Stimulated activated naive CD8-positive, alpha-beta T cell treated with anti-CD3 and anti-CD28 coated beads, Interleukin-15, Interleukin-2, amounts not matched to agents 100 ng/mL and 50 ng/mL, for 24 hours (primary cell): ENCODE data around the gene CMIP.
A peak's percentile ranks its signal among the peaks of the same experiment; 100 is the strongest.
"Not testable (repeated sequence)": the region's sequence is repeated elsewhere in the genome, so short reads cannot be mapped to it uniquely, and the experiment has no call there.

Source experiments
- H3K27ac Mint-ChIP-seq: one replicate; pipeline ENCODE4 v1.8.0; 2021; ENCODE audit warnings: mild to moderate bottlenecking, mixed read lengths
- H3K27me3 Mint-ChIP-seq: one replicate; pipeline ENCODE4 v1.8.0; 2021; ENCODE audit warnings: mixed read lengths
- H3K36me3 Mint-ChIP-seq: one replicate; pipeline ENCODE4 v1.8.0; 2021; ENCODE audit warnings: low read depth, mixed read lengths
- H3K4me1 Mint-ChIP-seq: one replicate; pipeline ENCODE4 v1.8.0; 2021; ENCODE audit warnings: low read depth, mixed read lengths
- H3K4me3 Mint-ChIP-seq: one replicate; pipeline ENCODE4 v1.8.0; 2021; ENCODE audit warnings: mild to moderate bottlenecking, mixed read lengths
- H3K9me3 Mint-ChIP-seq: one replicate; pipeline ENCODE4 v1.8.0; 2021; ENCODE audit warnings: mixed read lengths

The CMIP gene

DNA sequence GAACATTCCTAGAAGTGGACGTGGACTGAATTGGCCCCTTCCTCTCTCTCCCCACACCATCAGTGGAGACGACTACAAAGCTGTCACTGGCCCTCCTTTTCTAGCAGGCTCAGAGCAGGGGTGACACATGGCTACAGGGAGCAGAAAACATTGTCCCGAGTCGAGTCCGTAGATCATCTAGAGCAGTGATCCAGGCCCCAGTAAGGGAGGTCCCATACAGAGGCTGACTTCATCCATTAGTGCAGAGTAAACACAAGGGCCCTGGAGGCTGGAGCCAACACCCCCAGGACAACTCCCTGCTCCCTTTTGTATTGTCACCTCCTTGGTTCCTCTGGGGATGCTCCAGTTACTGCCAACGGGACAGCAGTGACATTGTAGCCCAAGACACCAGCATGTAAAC, 130.7 kb downstream of the CMIP start:
- H3K36me3 Mint-ChIP-seq = no peaks in the 10 kb centered on the region
- H3K9me3 Mint-ChIP-seq = no peaks in the 10 kb centered on the region

GRCh38 chr16:81575834-81576233, 131.2 kb downstream of the CMIP start:
- H3K36me3 Mint-ChIP-seq = no peaks in the 10 kb centered on the region
- no peak overlapping the region for H3K27ac Mint-ChIP-seq
- no peaks in the 10 kb centered on the region for H3K4me1 Mint-ChIP-seq
- no peaks in the 10 kb centered on the region for H3K27me3 Mint-ChIP-seq
- H3K4me3 Mint-ChIP-seq = no peak overlapping the region
- no peaks in the 10 kb centered on the region for H3K9me3 Mint-ChIP-seq

More for the DNA sequence above, 130.7 kb downstream of the CMIP start:
- H3K4me1 Mint-ChIP-seq = peaks cover 2% of the 10 kb centered on the region
- no peak overlapping the region for H3K27ac Mint-ChIP-seq
- H3K4me3 Mint-ChIP-seq = no peak overlapping the region
- H3K27me3 Mint-ChIP-seq = no peaks in the 10 kb centered on the region

GRCh38 chr16:81576696-81577095, 132.1 kb downstream of the CMIP start:
- H3K4me1 Mint-ChIP-seq = no peaks in the 10 kb centered on the region
- no peaks in the 10 kb centered on the region for H3K36me3 Mint-ChIP-seq
- no peak overlapping the region for H3K27ac Mint-ChIP-seq
- no peak overlapping the region for H3K4me3 Mint-ChIP-seq
- H3K27me3 Mint-ChIP-seq = no peaks in the 10 kb centered on the region
- H3K9me3 Mint-ChIP-seq = no peaks in the 10 kb centered on the region

DNA sequence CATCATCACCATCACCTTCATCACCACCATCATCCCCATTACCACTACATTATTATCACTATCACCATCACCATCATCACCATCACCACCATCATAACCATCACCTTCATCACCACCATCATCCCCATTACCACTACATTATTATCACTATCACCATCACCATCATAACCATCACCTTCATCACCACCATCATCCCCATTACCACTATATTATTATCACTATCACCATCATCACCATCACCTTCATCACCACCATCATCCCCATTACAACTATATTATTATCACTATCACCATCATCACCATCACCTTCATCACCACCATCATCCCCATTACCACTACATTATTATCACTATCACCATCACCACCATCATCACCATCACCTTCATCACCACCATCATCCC, 132.7 kb downstream of the CMIP start:
- not testable (repeated sequence) for H3K27ac Mint-ChIP-seq, H3K4me1 Mint-ChIP-seq, H3K36me3 Mint-ChIP-seq, H3K4me3 Mint-ChIP-seq, H3K9me3 Mint-ChIP-seq, H3K27me3 Mint-ChIP-seq

- Mint-ChIP-seq H3K27ac (no peak overlapping the region), H3K4me1 (no peaks in the 10 kb centered on the region), H3K27me3 (no peaks in the 10 kb centered on the region), H3K4me3 (no peak overlapping the region), H3K36me3 (no peaks in the 10 kb centered on the region), H3K9me3 (no peaks in the 10 kb centered on the region)
These were observed 133.5 kb downstream of the CMIP start for GRCh38 chr16:81578076-81578475.

- H3K27me3 Mint-ChIP-seq = no peaks in the 10 kb centered on the region
- H3K9me3 Mint-ChIP-seq = no peaks in the 10 kb centered on the region
- no peak overlapping the region for H3K27ac Mint-ChIP-seq
- no peak overlapping the region for H3K4me3 Mint-ChIP-seq
- H3K36me3 Mint-ChIP-seq = peaks cover 3% of the 10 kb centered on the region
- H3K4me1 Mint-ChIP-seq = no peaks in the 10 kb centered on the region
These were observed 134.2 kb downstream of the CMIP start for GRCh38 chr16:81578636-81579413.

GRCh38 chr16:81581107-81581506, 136.5 kb downstream of the CMIP start:
- H3K4me1 Mint-ChIP-seq = no peaks in the 10 kb centered on the region
- H3K4me3 Mint-ChIP-seq = no peak overlapping the region
- H3K9me3 Mint-ChIP-seq = no peaks in the 10 kb centered on the region
- H3K27me3 Mint-ChIP-seq = no peaks in the 10 kb centered on the region
- H3K36me3 Mint-ChIP-seq = peaks cover 4% of the 10 kb centered on the region
- peak overlapping the region; percentile 4 for H3K27ac Mint-ChIP-seq

GRCh38 chr16:81582655-81583441, 138.2 kb downstream of the CMIP start:
- Mint-ChIP-seq H3K4me1 (no peaks in the 10 kb centered on the region), H3K4me3 (no peak overlapping the region), H3K27me3 (no peaks in the 10 kb centered on the region), H3K9me3 (no peaks in the 10 kb centered on the region), H3K36me3 (peaks cover 4% of the 10 kb centered on the region), H3K27ac (no peak overlapping the region)

- Mint-ChIP-seq H3K4me1 (no peaks in the 10 kb centered on the region), H3K27me3 (no peaks in the 10 kb centered on the region), H3K9me3 (no peaks in the 10 kb centered on the region), H3K27ac (no peak overlapping the region), H3K36me3 (peaks cover 4% of the 10 kb centered on the region), H3K4me3 (no peak overlapping the region)
These were observed 139.5 kb downstream of the CMIP start for GRCh38 chr16:81583893-81584631.

- Mint-ChIP-seq H3K4me1 (no peaks in the 10 kb centered on the region), H3K27me3 (no peaks in the 10 kb centered on the region), H3K9me3 (no peaks in the 10 kb centered on the region), H3K27ac (peak overlapping the region; percentile 11), H3K4me3 (no peak overlapping the region), H3K36me3 (peaks cover 4% of the 10 kb centered on the region)
These were observed 141.2 kb downstream of the CMIP start for GRCh38 chr16:81585785-81586184.

DNA sequence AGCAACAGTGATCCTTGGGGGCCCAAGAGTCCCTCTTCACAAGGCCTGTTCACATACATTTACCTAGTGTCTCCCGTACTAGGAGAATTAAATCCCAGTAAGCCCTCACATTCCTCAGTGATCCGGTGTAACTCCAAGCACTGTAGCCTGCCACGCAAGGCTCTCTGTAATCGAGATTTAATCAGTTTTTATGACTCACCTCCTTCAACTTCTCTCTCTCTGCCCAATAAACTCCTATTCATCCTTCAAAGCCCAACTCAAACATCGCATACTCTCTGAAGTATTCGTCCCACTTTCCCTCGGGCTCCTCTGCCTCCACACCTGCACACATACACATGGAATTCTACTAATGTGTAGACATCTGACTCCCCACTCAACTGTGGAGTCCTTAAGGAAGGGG, 141.8 kb downstream of the CMIP start:
- Mint-ChIP-seq H3K9me3 (no peaks in the 10 kb centered on the region), H3K27me3 (no peaks in the 10 kb centered on the region), H3K27ac (no peak overlapping the region), H3K4me3 (no peak overlapping the region), H3K36me3 (peaks cover 4% of the 10 kb centered on the region), H3K4me1 (no peaks in the 10 kb centered on the region)

- Mint-ChIP-seq H3K27me3 (no peaks in the 10 kb centered on the region), H3K27ac (no peak overlapping the region), H3K4me1 (no peaks in the 10 kb centered on the region), H3K9me3 (no peaks in the 10 kb centered on the region), H3K4me3 (no peak overlapping the region), H3K36me3 (peaks cover 4% of the 10 kb centered on the region)
These were observed 142.5 kb downstream of the CMIP start for GRCh38 chr16:81586977-81587625.

DNA sequence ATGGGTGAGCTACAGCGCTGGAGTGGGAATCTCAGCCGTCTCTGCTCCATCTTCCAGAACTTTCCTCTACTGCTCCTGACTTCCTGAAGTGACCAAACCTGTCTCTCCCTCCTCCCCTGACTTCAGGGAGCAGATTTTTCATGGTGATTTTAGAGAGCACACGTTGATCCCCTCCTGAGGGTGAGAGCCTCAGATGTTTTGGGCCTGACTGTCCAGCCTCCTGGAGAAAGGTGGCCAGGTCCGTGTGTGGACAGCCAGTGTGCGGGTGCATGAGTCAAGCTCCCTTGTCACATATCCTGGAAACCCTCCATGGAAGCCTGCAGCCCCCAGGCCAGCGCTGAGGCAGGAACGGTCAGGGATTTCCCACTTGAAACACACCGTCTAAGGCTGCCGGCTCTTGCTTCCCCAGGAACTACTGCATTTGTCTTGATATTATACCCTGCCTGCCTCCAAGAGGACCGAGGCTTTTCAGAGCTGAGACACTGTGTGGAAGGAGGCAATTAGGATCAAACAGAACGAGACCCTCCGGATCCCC, 143.1 kb downstream of the CMIP start:
- no peak overlapping the region for H3K4me3 Mint-ChIP-seq
- H3K9me3 Mint-ChIP-seq = no peaks in the 10 kb centered on the region
- peaks cover 4% of the 10 kb centered on the region for H3K36me3 Mint-ChIP-seq
- no peaks in the 10 kb centered on the region for H3K27me3 Mint-ChIP-seq
- no peak overlapping the region for H3K27ac Mint-ChIP-seq
- no peaks in the 10 kb centered on the region for H3K4me1 Mint-ChIP-seq

GRCh38 chr16:81588326-81589081, 143.9 kb downstream of the CMIP start:
- Mint-ChIP-seq H3K4me3 (no peak overlapping the region), H3K27me3 (no peaks in the 10 kb centered on the region), H3K9me3 (no peaks in the 10 kb centered on the region), H3K36me3 (peaks cover 4% of the 10 kb centered on the region), H3K27ac (peak overlapping the region; percentile 58), H3K4me1 (no peaks in the 10 kb centered on the region)
